Keratinocyte (primary cell): ENCODE results near the gene AFAP1L1. TPM values are rescaled to one million over a fixed set of nuclear protein-coding genes. Genes with fewer than 3 reads are reported as not detected.

Experiments used
- DNase-seq: peaks from one replicate; pipeline ENCODE4 v3.0.0-alpha.2; 2011; ENCODE audit warnings: low read depth, missing footprints, low spot score
- FAIRE-seq: peaks from 2 replicates; lab custom pipeline; 2011; peaks lifted over from hg19 to GRCh38; lab: Jason Lieb, UNC
- H2AFZ ChIP-seq: 2 replicates; pipeline ENCODE4 v1.6.0; 2012; ENCODE audit warnings: low read length, control low read depth, inconsistent platforms; ENCODE audit not compliant: control insufficient read depth
- H3K27ac ChIP-seq: 2 replicates; pipeline ENCODE4 v1.5.1; 2011; ENCODE audit warnings: low read length; ENCODE audit not compliant: control insufficient read depth, insufficient read depth
- H3K27me3 ChIP-seq: 3 replicates; pipeline ENCODE4 v1.6.0; 2011; ENCODE audit warnings: low read length; ENCODE audit not compliant: control insufficient read depth, insufficient read depth; ENCODE audit errors: extremely low read depth
- H3K36me3 ChIP-seq, 2 experiments: 2 replicates in 1 of 2; 3 replicates in 1 of 2; pipeline ENCODE4 v1.5.1; 2011; ENCODE audit warnings: low read length in 2 of 2, mild to moderate bottlenecking in 1 of 2; ENCODE audit not compliant: control insufficient read depth in 2 of 2, insufficient read depth in 2 of 2; ENCODE audit errors: extremely low read depth in 1 of 2
- H3K4me1 ChIP-seq: 3 replicates; pipeline ENCODE4 v1.5.1; 2011; ENCODE audit warnings: low read length; ENCODE audit not compliant: control insufficient read depth, insufficient read depth; ENCODE audit errors: extremely low read depth
- H3K4me2 ChIP-seq: 3 replicates; pipeline ENCODE4 v1.6.0; 2011; ENCODE audit warnings: low read depth, low read length; ENCODE audit not compliant: control insufficient read depth, insufficient read depth; ENCODE audit errors: extremely low read depth
- H3K4me3 ChIP-seq, 3 experiments: fragments of 200-600 bp in 1 of 3; sonication (generic) in 1 of 3; 2 replicates in 2 of 3; 3 replicates in 1 of 3; pipeline ENCODE4 v1.5.1; 2011 to 2016; ENCODE audit warnings: low read length in 3 of 3, mild to moderate bottlenecking in 3 of 3, control low read depth in 2 of 3, inconsistent platforms in 1 of 3, low read depth in 1 of 3, mixed read lengths in 1 of 3, mixed run types in 1 of 3, moderate library complexity in 1 of 3; ENCODE audit not compliant: control insufficient read depth in 2 of 3, insufficient read depth in 2 of 3; ENCODE audit errors: extremely low read depth in 1 of 3
- H3K79me2 ChIP-seq: 2 replicates; pipeline ENCODE4 v1.6.0; 2012; ENCODE audit warnings: low read length; ENCODE audit not compliant: control insufficient read depth, insufficient read depth
- H3K9ac ChIP-seq: 3 replicates; pipeline ENCODE4 v1.6.0; 2011; ENCODE audit warnings: low read length; ENCODE audit not compliant: control insufficient read depth, insufficient read depth; ENCODE audit errors: extremely low read depth
- H3K9me1 ChIP-seq: 3 replicates; pipeline ENCODE4 v1.6.0; 2011; ENCODE audit warnings: low read length; ENCODE audit not compliant: control insufficient read depth, insufficient read depth; ENCODE audit errors: extremely low read depth
- H3K9me3 ChIP-seq: 2 replicates; pipeline ENCODE4 v1.5.1; 2012; ENCODE audit warnings: low read depth, low read length; ENCODE audit not compliant: control insufficient read depth
- H4K20me1 ChIP-seq: 3 replicates; pipeline ENCODE4 v1.6.0; 2011; ENCODE audit warnings: low read length; ENCODE audit not compliant: control insufficient read depth, insufficient read depth; ENCODE audit errors: extremely low read depth
- EZH2 ChIP-seq: IDR thresholded peaks from one replicate; pipeline ENCODE4 v1.6.1; 2012; ENCODE audit warnings: inconsistent platforms, mild to moderate bottlenecking, low read length, moderate library complexity
- dilution Hi-C: fragments of 300-500 bp; cut with MboI; formaldehyde crosslinking; loops from one replicate; pipeline ENCODE4 v1.7.0; 2020; ENCODE audit warnings: low sequenced_read_pairs; ENCODE audit not compliant: extremely low pct_ligation_motif_present
- polyA plus RNA-seq, 5 experiments: library from polyadenylated mRNA; depleted of rRNA in 3 of 5; stranded (reverse) in 3 of 5; stranded (forward) in 1 of 5; unstranded in 1 of 5; fragments of >200 nt; gene quantifications; 1 replicate in 1 of 5; 2 replicates in 3 of 5; 3 replicates in 1 of 5; pipeline versions ENCODE4 v1.2.1 to v1.2.3, GENCODE V29; 2011 to 2012; ENCODE audit warnings: missing spikeins in 2 of 5, low read depth in 1 of 5, low replicate concordance in 1 of 5
- TF ChIP-seq, protein P1 (sequence below), 3 experiments: IDR thresholded peaks in 1 of 3; conservative IDR thresholded peaks in 1 of 3; optimal IDR thresholded peaks in 1 of 3; 2 replicates in 2 of 3; 3 replicates in 1 of 3; pipeline versions ENCODE3 to v1.5.1; 2011; ENCODE audit warnings: low read length in 3 of 3, mild to moderate bottlenecking in 3 of 3, moderate library complexity in 2 of 3, control low read depth in 1 of 3, inconsistent platforms in 1 of 3; ENCODE audit not compliant: insufficient read depth in 2 of 3; ENCODE audit errors: extremely low read depth in 1 of 3

Gene AFAP1L1
- polyA plus RNA-seq, 1 donor (not counting 4 experiments of a cell fraction or from before 2014, with no cell fraction given), result 4.6 TPM

DNA sequence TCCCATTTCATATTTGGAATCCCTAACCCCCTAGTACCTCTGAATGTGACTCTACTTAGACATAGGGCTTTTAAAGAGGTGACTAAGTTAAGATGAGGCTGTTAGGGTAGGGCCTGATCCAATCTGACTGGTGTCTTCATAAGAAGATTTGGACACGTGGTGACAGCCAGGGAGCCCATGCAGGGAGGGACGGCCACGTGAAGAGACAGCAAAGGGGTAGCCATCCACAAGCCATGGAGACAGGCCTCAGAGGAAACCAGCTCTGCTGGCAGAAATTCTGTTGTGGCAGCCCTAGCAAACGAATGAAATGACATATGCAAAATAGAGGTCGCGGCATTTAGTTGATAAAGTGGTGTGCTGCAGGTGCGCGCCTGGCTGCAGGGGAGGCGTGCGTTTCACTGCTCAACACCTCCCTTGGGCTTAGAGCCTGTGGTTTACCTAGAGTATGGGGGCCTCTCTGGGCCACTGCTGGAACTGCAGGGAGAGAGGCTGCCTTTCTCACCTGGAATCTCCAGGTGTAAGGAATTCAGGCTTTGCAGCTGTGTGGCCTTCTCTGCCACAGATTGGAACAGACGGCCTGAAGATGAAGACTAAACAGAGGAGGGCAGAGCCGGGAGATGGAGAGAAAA is 7.1 kb upstream of the AFAP1L1 start:
- H4K20me1 ChIP-seq, result no peaks in the 10 kb centered on the region
- H3K4me2 ChIP-seq, result no peak overlapping the region
- H2AFZ ChIP-seq, result no peak overlapping the region
- no peaks in the 10 kb centered on the region for H3K79me2 ChIP-seq
- H3K4me3 ChIP-seq, result no peak overlapping the region
- no peaks in the 10 kb centered on the region for H3K27me3 ChIP-seq
- FAIRE-seq, result peak; percentile 84
- no peaks in the 10 kb centered on the region for H3K9me1 ChIP-seq
- no peaks in the 10 kb centered on the region for H3K36me3 ChIP-seq
- DNase-seq, result no peak
- H3K9ac ChIP-seq, result no peak overlapping the region
- peaks cover 2% of the 10 kb centered on the region for H3K9me3 ChIP-seq
- dilution Hi-C loops, result no loop called here
- H3K4me1 ChIP-seq, result peaks cover 5% of the 10 kb centered on the region
- no peak overlapping the region for H3K27ac ChIP-seq
- no peak for TF ChIP-seq EZH2
- TF ChIP-seq, protein P1, sequence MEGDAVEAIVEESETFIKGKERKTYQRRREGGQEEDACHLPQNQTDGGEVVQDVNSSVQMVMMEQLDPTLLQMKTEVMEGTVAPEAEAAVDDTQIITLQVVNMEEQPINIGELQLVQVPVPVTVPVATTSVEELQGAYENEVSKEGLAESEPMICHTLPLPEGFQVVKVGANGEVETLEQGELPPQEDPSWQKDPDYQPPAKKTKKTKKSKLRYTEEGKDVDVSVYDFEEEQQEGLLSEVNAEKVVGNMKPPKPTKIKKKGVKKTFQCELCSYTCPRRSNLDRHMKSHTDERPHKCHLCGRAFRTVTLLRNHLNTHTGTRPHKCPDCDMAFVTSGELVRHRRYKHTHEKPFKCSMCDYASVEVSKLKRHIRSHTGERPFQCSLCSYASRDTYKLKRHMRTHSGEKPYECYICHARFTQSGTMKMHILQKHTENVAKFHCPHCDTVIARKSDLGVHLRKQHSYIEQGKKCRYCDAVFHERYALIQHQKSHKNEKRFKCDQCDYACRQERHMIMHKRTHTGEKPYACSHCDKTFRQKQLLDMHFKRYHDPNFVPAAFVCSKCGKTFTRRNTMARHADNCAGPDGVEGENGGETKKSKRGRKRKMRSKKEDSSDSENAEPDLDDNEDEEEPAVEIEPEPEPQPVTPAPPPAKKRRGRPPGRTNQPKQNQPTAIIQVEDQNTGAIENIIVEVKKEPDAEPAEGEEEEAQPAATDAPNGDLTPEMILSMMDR (optimal IDR thresholded peaks at IDR 0.05 in 1 of 3, IDR thresholded peaks at IDR 0.05 in 1 of 3, conservative IDR thresholded peaks at IDR 0.05 in 1 of 3; ENCODE audit: extremely low read depth in 1 of 3, insufficient read depth in 2 of 3, low read length in 3 of 3), result peak; percentile 93 to 97 (median 94)

DNA sequence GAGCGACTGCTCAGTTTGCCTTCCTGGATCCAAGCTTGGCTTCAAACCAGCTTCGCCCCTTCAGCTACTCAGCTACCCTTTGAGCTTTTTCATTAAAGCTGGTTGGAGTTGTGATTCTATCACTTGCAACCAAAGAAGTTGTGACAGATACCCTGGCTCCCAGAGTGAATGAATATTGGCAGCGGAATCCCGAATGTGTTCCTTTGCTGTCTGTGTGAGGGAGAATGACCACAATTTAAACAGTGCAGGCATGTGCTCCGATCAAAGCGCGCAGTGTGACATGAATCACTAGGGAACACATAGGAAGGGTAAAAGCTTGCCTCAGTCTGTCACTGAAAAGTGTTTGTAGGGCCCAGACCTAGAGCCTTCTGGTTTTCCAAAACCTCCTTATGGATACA is 6.6 kb upstream of the AFAP1L1 start:
- H3K9ac ChIP-seq, result no peak overlapping the region
- no peaks in the 10 kb centered on the region for H4K20me1 ChIP-seq
- no peak overlapping the region for H3K4me3 ChIP-seq
- no peaks in the 10 kb centered on the region for H3K36me3 ChIP-seq
- H2AFZ ChIP-seq, result no peak overlapping the region
- peaks cover 5% of the 10 kb centered on the region for H3K4me1 ChIP-seq
- DNase-seq, result no peak
- FAIRE-seq, result no peak
- H3K79me2 ChIP-seq, result no peaks in the 10 kb centered on the region
- no peaks in the 10 kb centered on the region for H3K27me3 ChIP-seq
- no peak overlapping the region for H3K4me2 ChIP-seq
- no peak overlapping the region for H3K27ac ChIP-seq
- no peak for TF ChIP-seq EZH2
- TF ChIP-seq, protein P1 (optimal IDR thresholded peaks at IDR 0.05 in 1 of 3, IDR thresholded peaks at IDR 0.05 in 1 of 3, conservative IDR thresholded peaks at IDR 0.05 in 1 of 3; ENCODE audit: extremely low read depth in 1 of 3, insufficient read depth in 2 of 3, low read length in 3 of 3), result no peak
- peaks cover 2% of the 10 kb centered on the region for H3K9me3 ChIP-seq
- dilution Hi-C loops, result no loop called here
- no peaks in the 10 kb centered on the region for H3K9me1 ChIP-seq
